GM21526 (cell line): ENCODE measurements around the gene ANXA2.
A peak's percentile ranks its signal among the peaks of the same experiment; 100 is the strongest.

ENCODE experiments used
- ATAC-seq: cut with Tn5 transposase; IDR thresholded peaks from one replicate; pipeline ENCODE4 v1.9.1; 2021; ENCODE audit warnings: moderate library complexity; ENCODE audit not compliant: unreplicated experiment, low FRiP score

The ANXA2 gene

DNA sequence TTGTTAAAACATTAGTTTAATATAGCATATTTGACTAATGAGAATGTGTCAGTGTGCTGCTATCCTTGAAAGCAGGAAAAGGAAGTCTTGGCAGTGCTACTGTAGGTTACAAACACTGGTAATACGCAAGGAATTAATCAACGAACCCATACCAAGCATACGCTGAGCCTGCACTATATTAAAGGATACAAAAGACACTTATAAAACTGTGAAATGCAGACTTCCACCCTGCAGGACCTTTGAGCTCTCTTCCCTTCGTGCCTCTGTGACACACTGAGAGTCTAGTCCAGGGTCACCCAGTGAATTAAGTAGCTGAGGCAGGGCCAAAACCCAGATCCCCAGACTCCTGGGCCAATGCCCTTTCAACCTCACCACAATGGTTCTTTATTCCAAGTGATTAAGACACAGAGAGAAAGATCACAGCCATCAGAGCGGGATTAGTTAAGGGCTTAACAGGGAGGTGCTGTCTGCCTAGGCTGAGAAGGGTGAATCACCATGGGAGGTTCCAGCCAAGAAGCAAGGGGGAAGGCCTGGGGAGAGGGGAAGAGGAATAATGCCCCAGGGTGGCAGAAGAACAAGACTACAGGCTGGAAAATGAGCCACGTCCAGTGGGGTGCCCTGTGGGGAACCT is 6.8 kb downstream of the ANXA2 start:
- ATAC-seq, result no peak

GRCh38 chr15:60390231-60390630 is 7.6 kb downstream of the ANXA2 start:
- no peak for ATAC-seq

DNA sequence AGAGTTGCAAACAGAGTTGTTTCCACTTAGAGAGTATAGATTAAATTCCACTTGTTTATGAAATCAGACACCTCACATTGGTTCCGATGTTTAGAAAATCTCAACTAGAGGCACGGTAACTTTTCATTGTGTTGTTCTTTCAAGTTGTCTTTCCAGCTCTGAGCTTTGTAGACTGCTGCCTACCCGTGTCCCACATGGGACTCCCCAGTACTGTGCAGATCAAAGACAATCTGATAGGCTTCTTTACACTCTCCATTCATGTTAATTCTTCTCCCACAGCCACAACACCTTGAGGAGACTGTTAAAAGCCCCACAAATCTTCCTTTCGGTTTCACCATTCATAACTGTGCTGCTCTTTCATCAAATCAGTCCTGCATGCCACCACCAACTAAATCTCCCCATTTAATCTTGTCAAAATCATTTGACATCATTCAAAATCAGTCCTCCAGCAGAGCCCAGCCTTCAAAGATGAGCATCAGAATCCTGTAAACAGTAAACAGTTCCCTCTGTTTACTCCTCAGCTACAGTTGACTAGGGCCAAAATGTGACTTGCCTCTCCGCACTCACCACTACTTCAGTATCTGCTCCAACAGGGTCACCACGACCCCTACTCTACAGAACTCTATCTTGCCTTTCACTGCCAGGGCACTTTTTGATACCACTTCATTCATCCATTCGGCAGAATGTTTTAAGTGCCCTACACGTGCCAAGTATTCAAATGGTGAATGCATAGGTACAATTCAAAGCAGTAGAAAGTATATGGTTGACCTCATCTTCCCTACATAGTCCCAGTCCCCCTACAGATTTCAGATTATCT is 8.3 kb downstream of the ANXA2 start:
- ATAC-seq, result peak; percentile 59

- ATAC-seq, result no peak
Observed at GRCh38 chr15:60387321-60387720, 10.5 kb downstream of the ANXA2 start.

- ATAC-seq, result no peak
Observed at GRCh38 chr15:60386615-60387014, 11.2 kb downstream of the ANXA2 start.

DNA sequence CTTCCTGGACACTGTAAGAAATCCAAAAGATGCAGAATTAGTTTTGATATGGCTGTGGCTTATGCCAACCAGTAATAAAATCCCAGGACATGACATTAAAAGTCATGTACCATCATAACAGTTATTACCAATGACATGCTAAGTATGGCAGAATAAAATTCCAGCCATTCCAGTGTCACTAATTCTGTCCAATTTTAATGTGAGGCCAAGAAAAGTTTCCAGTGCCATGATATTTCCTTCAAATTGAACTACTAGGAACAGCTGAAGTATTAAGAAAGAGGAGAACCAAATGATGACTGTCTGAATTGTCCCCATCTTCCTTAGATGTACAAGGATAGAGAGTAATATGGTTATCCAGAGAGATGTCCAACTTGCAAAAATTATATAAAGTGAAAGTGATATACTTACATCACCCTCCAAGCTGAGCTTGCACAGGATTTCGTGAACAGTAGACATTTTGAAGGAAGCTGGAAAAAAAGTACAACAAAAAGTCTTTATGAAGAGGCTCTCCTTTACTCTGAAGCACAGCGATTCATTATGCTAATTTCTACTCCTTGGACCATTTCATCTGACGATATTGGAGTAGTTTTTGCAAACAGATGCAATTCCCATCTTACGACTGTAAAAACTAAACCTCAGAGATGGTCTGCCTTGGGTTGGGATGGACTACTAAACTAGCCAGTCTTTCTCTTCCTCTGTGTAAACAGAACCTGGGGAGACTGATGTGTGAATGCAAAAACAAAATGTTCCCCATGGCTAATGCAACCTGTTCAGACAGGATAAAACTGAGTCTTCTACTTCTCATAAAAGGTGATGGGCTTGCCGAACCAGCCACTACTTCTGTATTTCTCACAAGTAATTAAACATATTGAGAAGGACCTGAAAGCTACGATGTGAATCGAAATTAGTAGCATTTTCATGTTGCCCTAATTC is 11.9 kb downstream of the ANXA2 start:
- ATAC-seq, result no peak

- ATAC-seq, result no peak
Observed at GRCh38 chr15:60384526-60385126, 13.2 kb downstream of the ANXA2 start.

DNA sequence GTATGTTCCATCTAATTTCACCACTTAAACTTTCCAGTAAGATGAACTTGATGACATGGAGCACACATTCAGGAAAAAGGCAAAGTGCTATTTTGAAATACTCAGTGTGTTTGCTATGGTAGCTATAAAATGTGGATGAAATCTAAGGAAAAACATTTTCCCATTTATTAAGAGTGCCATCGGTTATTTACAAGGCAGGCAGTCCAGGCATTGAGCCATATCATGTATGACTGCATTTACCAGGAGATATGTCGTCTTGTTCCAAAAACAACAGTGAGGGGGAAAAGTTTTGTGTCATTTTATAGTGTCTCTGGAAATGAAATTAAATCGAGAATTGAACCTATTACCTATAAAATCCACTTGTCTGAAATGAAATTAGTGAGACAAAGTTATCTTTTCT is 13.7 kb downstream of the ANXA2 start:
- ATAC-seq, result no peak

- no peak for ATAC-seq
Observed at GRCh38 chr15:60382773-60383674, 14.8 kb downstream of the ANXA2 start.

DNA sequence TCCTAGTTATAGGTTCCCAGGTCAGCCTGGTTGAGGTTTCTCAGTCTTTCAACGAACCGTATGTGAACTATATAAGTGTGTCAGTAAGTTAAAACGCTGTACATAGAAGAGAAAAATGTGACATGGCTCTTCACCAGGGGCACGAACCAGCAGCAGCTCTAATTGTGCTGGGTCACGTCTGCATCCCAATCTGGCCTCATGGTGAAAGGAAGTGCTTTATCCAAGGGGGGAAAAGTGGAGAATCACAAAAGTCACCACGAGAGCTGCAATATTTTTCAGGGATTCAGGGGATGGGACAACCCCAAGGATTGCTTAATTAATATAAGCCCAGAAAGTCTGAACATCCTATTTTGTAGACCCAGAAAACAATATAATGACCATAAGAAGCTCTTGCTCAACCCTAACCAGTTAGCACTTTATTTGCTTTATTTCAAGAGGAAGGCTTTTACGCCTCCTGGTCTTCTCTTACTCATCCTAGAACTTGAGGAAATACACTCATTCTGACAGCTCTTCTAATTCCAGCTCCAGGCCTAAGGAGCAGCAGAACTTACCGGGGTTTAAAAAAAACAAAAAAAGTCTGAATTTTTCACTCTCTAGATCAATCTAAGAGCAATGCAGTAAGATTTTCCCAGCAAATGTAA is 16.5 kb downstream of the ANXA2 start:
- ATAC-seq, result no peak

DNA sequence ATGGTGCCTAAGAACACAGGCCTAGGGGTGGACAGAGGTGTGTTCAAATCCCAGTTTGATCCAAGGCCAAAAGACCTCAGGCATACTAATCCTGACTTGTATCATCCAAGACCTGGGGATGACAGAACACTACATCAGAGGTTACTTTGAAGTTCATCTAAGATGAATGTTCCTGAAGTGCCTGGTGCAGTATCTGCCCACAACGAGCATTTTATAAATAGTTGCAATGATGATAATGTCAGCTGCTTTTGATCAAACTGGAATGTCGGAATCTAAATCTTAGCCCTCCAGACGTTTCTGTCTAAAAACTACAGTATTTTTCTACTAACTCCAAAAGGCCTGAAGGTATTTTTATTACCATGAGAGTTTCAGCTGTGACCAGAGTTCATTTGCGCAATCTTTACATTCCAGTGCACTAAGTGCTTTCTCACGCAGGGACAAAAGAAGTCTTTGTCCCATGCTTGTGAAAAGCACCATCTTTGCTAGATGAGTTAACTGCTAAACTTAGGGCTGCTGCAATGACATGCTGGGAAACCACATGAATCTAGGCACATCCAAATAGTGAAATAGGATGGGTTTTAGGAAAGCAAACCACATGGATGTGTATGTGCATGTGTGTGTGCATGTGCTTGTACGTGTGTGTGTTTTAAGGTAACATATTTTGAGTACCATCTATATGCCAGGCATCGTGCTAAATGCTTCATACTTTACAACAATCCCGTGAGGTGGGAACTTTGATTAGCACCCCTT is 18.1 kb downstream of the ANXA2 start:
- no peak for ATAC-seq

GRCh38 chr15:60379185-60379524 is 18.6 kb downstream of the ANXA2 start:
- no peak for ATAC-seq

GRCh38 chr15:60376677-60377095 is 21.1 kb downstream of the ANXA2 start:
- no peak for ATAC-seq

DNA sequence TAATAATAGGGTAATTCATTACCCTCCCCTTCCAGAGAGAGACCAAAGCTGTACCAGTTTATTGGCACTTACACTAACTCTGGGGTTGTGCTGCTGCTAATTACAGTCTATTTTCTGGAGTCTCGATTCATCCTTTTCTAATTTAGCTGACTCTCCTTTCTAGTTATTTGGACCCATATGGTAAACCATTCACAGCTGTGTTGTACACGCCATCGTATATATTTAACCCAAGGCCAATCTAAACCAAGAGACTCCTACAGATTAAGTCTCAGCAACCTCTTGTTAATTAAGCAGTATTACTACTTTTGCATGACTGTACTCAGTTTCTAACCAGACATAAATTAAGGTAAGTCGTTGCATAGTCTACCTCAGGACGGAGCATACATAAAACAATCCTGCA is 22.5 kb downstream of the ANXA2 start:
- no peak for ATAC-seq

GRCh38 chr15:60374628-60375081 is 23.1 kb downstream of the ANXA2 start:
- no peak for ATAC-seq

DNA sequence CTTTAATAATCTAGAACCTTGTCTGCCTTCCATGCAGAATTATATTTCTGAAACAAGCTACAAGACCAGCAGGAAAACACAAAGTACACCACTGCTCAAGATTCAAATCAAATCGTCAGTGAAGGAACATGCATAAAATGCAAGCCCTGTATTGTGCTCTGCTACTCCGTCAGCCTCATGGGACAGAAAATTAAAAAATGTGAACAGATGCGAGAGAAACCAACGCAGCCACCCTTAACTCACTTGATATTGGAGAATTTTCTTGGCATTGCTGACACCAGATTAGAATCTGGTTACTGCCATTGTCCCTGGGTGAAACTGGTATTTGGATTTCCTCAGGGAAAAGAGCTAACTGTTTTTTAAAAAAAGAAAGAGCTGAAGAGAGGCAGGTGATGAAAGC is 23.6 kb downstream of the ANXA2 start:
- no peak for ATAC-seq

DNA sequence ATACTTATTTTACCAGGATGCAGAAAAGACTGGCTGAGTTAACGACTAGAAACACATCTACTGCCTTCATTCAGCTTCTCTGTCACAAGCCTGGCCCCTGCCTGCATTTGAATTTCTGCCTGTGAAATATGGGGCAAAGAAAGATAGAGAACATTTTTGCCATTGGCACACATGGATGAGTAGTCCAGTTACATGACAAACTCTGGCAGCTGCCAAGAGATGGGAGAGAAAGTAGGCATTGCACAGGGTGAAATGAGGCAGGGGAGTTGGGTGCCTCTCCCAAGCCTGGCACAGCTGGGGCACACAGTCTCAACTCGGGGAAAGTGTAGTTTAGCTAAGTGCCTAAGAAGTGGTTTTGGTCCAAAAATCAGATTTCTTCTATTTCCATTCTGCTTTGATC is 24.0 kb downstream of the ANXA2 start:
- ATAC-seq, result no peak

DNA sequence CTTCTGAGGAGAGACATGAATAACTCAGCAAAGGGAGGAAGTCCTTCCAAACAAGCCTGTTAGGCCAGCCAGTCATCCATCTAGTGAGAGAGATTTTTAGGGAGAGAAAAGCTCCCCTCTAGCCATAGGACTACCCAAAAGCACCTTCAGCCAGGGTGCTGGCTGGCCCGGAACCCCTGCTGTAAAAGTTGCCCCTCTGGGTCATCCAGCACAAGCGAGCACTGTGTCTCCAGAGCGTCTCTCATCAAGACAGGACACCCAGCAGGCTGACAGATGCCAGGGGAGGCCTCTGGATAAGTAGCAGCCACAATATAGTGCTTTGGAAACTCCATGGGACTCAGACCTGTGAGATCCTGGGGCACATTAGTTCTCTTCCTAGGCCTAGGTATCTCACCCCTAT is 24.5 kb downstream of the ANXA2 start:
- no peak for ATAC-seq

- ATAC-seq, result no peak
Observed at GRCh38 chr15:60372756-60373155, 25.0 kb downstream of the ANXA2 start.
